IPS-18c (cell line): ENCODE results near the gene RERE.
"Not testable (repeated sequence)": the region's sequence is repeated elsewhere in the genome, so short reads cannot be mapped to it uniquely, and the experiment has no call there.

Experiments used
- H3K4me3 ChIP-seq: 2 replicates; pipeline ENCODE4 v1.7.0; 2013; ENCODE audit warnings: low read depth, mild to moderate bottlenecking, low read length, moderate library complexity; ENCODE audit not compliant: insufficient read depth
- H3K9me3 ChIP-seq: one replicate; pipeline ENCODE4 v1.6.1; 2013; ENCODE audit warnings: mild to moderate bottlenecking, low read length, moderate library complexity; ENCODE audit not compliant: control insufficient read depth, insufficient read depth

Gene RERE

GRCh38 chr1:8502949-8503348 lies 314.5 kb downstream of the RERE start:
- not testable (repeated sequence) for H3K9me3 ChIP-seq

GRCh38 chr1:8497210-8497819 lies 320.1 kb downstream of the RERE start:
- H3K4me3 ChIP-seq = no peak overlapping the region
- H3K9me3 ChIP-seq = peaks cover 2% of the 10 kb centered on the region

More at GRCh38 chr1:8502949-8503348, 314.5 kb downstream of the RERE start:
- H3K4me3 ChIP-seq = not testable (repeated sequence)

GRCh38 chr1:8496473-8496872 lies 321.0 kb downstream of the RERE start:
- no peak overlapping the region for H3K4me3 ChIP-seq

GRCh38 chr1:8495928-8496401 lies 321.5 kb downstream of the RERE start:
- H3K4me3 ChIP-seq = no peak overlapping the region
- peaks cover 2% of the 10 kb centered on the region for H3K9me3 ChIP-seq

More at GRCh38 chr1:8496473-8496872, 321.0 kb downstream of the RERE start:
- peaks cover 2% of the 10 kb centered on the region for H3K9me3 ChIP-seq

GRCh38 chr1:8494681-8495080 lies 322.8 kb downstream of the RERE start:
- Histone ChIP-seq H3K9me3 (no peaks in the 10 kb centered on the region), H3K4me3 (no peak overlapping the region)

GRCh38 chr1:8493916-8494540 lies 323.4 kb downstream of the RERE start:
- no peaks in the 10 kb centered on the region for H3K9me3 ChIP-seq
- no peak overlapping the region for H3K4me3 ChIP-seq

- Histone ChIP-seq H3K4me3 (no peak overlapping the region), H3K9me3 (no peaks in the 10 kb centered on the region)
These were observed 330.2 kb downstream of the RERE start for GRCh38 chr1:8487249-8487648.

GRCh38 chr1:8486047-8486446 lies 331.4 kb downstream of the RERE start:
- Histone ChIP-seq H3K9me3 (no peaks in the 10 kb centered on the region), H3K4me3 (no peak overlapping the region)

GRCh38 chr1:8483586-8483985 lies 333.9 kb downstream of the RERE start:
- no peak overlapping the region for H3K4me3 ChIP-seq

GRCh38 chr1:8482979-8483381 lies 334.5 kb downstream of the RERE start:
- H3K4me3 ChIP-seq = no peak overlapping the region
- H3K9me3 ChIP-seq = no peaks in the 10 kb centered on the region

More at GRCh38 chr1:8483586-8483985, 333.9 kb downstream of the RERE start:
- no peaks in the 10 kb centered on the region for H3K9me3 ChIP-seq

- Histone ChIP-seq H3K9me3 (no peaks in the 10 kb centered on the region), H3K4me3 (no peak overlapping the region)
These were observed 335.6 kb downstream of the RERE start for GRCh38 chr1:8481650-8482380.

- Histone ChIP-seq H3K9me3 (no peaks in the 10 kb centered on the region), H3K4me3 (no peak overlapping the region)
These were observed 338.9 kb downstream of the RERE start for GRCh38 chr1:8478566-8478965.

- Histone ChIP-seq H3K9me3 (no peaks in the 10 kb centered on the region), H3K4me3 (no peak overlapping the region)
These were observed 339.5 kb downstream of the RERE start for GRCh38 chr1:8477983-8478362.

GRCh38 chr1:8477166-8477982 lies 340.1 kb downstream of the RERE start:
- Histone ChIP-seq H3K9me3 (no peaks in the 10 kb centered on the region), H3K4me3 (no peak overlapping the region)

GRCh38 chr1:8476006-8476405 lies 341.4 kb downstream of the RERE start:
- Histone ChIP-seq H3K4me3 (no peak overlapping the region), H3K9me3 (no peaks in the 10 kb centered on the region)

GRCh38 chr1:8474369-8474768 lies 343.1 kb downstream of the RERE start:
- no peak overlapping the region for H3K4me3 ChIP-seq

GRCh38 chr1:8473891-8474300 lies 343.5 kb downstream of the RERE start:
- no peaks in the 10 kb centered on the region for H3K9me3 ChIP-seq

More at GRCh38 chr1:8474369-8474768, 343.1 kb downstream of the RERE start:
- H3K9me3 ChIP-seq = no peaks in the 10 kb centered on the region

More at GRCh38 chr1:8473891-8474300, 343.5 kb downstream of the RERE start:
- H3K4me3 ChIP-seq = no peak overlapping the region
